ENCODE measurements around the gene GADL1. TPM values are rescaled to one million over a fixed set of nuclear protein-coding genes. Genes with fewer than 3 reads are reported as not detected.

Gene GADL1
- polyA plus RNA-seq, 3 donors from 2014 or later, result not detected

DNA sequence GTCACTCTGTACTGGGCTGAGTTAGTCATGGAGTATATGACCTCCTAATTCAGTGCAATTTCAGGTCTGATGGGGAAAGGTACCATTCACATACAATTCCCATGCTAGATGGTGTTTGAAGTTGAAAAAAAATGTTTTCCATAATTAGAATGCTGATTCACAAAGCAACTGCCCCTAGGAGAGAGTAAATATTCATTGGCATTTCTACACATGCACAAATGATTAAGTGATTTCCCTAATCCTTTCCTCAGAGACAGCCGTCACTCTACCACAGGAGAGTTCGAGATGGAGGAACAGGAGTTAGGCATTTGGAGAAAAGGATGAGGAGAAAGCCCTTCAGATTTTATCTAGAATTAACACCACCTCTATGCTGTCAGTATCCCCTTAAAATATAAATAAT lies 32.5 kb downstream of the GADL1 start:
- H3K4me1 Mint-ChIP-seq, result no peaks in the 10 kb centered on the region
- peaks cover 0 to 10% (median 1%) of the 10 kb centered on the region in 3 donors for H3K27me3 Mint-ChIP-seq (ENCODE audit: low read depth in 3 of 3)
- no peak overlapping the region for H3K4me3 Mint-ChIP-seq
- no peak for DNase-seq
- peaks cover 0 to 4% (median 0%) of the 10 kb centered on the region in 3 donors for H3K36me3 Mint-ChIP-seq
- peaks cover 0 to 1% (median 0%) of the 10 kb centered on the region in 6 donors for H3K9me3 Mint-ChIP-seq
- no peak overlapping the region for H3K27ac Mint-ChIP-seq

DNA sequence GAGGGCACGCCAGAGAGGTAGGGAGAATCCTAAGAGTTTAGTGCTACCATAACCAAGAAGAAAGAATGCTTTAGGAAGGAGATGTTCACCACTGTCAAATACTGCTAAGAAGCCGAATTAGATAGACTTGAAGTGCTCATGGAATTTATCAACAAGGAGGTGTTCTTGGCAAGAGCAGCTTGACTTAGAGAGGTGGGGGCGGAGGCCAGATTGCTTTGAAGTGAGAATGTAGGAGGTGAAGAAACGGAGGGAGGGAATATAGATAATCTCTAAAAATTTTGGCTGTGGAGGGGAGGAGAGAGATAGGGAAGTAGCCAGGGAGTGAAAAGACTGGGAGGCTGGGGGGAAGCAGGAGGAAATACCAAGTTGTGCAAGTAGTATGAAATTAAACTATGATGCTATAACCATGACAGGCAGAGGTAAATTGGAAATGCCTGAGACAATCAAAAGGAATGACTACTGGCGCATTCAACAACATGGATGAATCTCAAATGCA lies 35.5 kb downstream of the GADL1 start:
- Mint-ChIP-seq H3K27me3 (ENCODE audit: low read depth in 3 of 3) (peaks cover 0 to 5% (median 3%) of the 10 kb centered on the region in 3 donors), H3K27ac (no peak overlapping the region), H3K4me1 (no peaks in the 10 kb centered on the region), H3K36me3 (peaks cover 0 to 4% (median 0%) of the 10 kb centered on the region in 3 donors), H3K4me3 (no peak overlapping the region), H3K9me3 (no peaks in the 10 kb centered on the region)
- DNase-seq, result no peak

DNA sequence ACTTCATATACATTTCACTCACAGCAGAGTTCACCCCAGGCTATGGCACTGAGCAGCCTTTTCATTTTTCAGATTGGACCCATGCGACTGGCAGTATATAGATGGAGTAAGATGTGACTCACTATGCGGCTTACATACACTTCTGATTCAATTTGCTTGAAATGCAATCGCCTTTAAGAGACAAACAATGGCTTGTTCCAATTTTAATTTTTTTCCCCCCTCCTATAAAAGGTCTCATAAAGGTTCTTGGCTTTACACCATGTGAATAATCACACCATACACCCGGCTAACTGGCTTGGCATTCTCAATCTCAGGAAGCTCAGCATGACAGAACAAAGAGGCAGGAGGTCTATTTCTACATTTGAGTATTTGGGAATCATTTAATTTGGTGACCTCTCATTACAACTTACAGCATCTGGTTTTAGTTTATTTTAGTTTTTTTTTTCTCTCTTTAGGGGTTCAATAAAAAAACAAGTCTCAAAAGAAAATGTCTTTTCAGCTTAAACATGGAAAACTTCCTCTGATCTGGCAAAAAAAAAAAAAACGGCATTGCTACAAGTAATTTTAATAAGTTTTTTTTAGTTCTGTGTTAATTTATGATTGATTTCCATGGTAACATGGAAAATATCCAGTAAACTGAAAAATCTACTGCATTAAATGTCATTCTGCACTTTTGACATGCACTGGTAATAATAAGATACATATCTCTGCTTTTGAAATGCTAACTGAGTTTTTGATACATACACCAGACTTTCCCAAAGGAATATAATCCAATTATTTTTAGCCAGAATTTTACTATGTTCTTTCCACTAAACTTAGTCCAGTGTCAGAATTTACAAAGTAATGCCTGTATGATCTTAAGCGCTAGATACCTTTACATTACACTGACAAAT lies 38.8 kb downstream of the GADL1 start:
- Mint-ChIP-seq H3K36me3 (no peaks in the 10 kb centered on the region), H3K4me3 (no peak overlapping the region), H3K9me3 (no peaks in the 10 kb centered on the region), H3K27ac (no peak overlapping the region), H3K4me1 (no peaks in the 10 kb centered on the region), H3K27me3 (ENCODE audit: low read depth in 3 of 3) (peaks cover 0 to 2% (median 0%) of the 10 kb centered on the region in 3 donors)
- no peak for DNase-seq

DNA sequence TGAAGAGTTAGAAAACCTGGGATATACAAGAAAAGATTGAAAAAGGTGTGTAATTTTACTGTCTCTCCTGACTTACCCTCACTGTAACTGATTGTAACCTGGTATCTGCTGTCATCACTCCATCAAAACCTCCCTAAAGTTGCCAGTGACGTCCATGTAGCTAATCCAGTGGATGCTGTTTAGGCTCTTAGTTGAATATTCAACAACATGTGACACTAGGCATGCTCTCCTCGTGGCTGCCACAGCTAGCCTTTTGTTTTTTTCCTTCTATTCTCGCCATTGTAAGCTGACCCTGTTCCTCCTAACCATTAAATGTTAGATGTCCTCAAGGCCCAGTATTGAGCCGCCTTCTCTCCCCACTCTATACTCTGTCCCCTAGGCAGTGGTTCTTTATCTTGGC lies 41.6 kb downstream of the GADL1 start:
- H3K27me3 Mint-ChIP-seq (ENCODE audit: low read depth in 3 of 3), result peaks cover 0 to 3% (median 0%) of the 10 kb centered on the region in 3 donors
- no peaks in the 10 kb centered on the region for H3K36me3 Mint-ChIP-seq
- no peaks in the 10 kb centered on the region for H3K9me3 Mint-ChIP-seq
- no peak overlapping the region for H3K27ac Mint-ChIP-seq
- no peak for DNase-seq
- peaks cover 0 to 4% of the 10 kb centered on the region in 2 donors for H3K4me1 Mint-ChIP-seq
- H3K4me3 Mint-ChIP-seq, result no peak overlapping the region

DNA sequence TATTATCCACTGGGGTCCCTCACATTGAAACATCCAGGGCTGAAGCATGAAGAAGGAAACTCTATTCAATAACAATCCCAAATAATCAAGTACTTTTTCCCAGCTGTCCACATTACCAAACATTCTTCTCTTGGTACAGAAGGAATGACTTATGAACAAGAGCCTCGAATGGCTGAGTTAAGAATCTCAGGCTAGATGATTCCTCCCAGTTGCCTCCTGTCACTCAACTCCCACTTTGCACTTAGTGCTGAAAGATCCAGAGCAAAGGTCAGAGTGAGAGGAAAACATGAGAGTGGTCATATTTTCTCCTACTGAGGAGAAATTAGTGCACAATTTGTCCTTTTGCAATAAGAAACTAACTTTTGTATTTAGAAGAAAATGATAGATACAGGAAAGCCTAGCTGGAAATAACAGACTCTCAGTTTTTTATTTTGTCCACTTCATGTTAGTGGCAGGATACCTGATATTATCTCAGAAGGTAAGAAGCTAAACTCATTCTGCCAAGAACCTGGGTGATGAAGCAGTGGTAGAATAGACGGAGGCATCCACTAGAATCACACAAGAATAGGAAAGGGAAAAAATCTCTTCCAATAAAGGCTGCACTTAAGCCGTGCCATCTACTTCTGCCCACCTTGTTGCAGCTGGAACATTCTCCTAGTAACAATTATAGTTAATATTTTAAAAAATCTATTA lies 46.2 kb downstream of the GADL1 start:
- H3K27me3 Mint-ChIP-seq (ENCODE audit: low read depth in 3 of 3), result peaks cover 1 to 2% (median 2%) of the 10 kb centered on the region in 3 donors
- H3K27ac Mint-ChIP-seq, result no peak overlapping the region
- H3K4me3 Mint-ChIP-seq, result no peak overlapping the region
- peaks cover 0 to 9% of the 10 kb centered on the region in 2 donors for H3K4me1 Mint-ChIP-seq
- H3K9me3 Mint-ChIP-seq, result no peaks in the 10 kb centered on the region
- no peaks in the 10 kb centered on the region for H3K36me3 Mint-ChIP-seq
- no peak for DNase-seq

DNA sequence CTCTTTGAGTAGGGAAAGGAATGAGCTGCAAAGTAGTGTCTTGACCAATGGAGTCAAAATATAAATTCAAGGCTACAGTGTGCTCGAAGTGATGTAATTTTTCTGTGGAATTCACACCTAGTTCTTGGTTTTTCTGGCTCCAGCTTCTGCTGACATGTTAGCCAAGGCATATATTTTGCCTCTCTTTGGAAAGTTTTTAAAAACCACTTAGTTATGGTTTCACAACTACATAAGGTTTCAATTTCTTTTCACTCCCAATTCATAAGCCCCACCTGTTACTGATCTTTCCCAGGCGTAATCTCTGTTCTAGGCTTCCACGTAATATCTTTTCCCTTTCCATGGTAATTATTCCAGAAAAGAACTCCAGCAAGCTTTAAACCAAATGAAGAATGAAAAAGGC lies 46.9 kb downstream of the GADL1 start:
- Mint-ChIP-seq H3K36me3 (no peaks in the 10 kb centered on the region), H3K27me3 (ENCODE audit: low read depth in 3 of 3) (peaks cover 1 to 2% (median 2%) of the 10 kb centered on the region in 3 donors), H3K27ac (no peak overlapping the region), H3K9me3 (no peaks in the 10 kb centered on the region), H3K4me1 (peaks cover 0 to 9% of the 10 kb centered on the region in 2 donors), H3K4me3 (no peak overlapping the region)
- DNase-seq, result no peak

DNA sequence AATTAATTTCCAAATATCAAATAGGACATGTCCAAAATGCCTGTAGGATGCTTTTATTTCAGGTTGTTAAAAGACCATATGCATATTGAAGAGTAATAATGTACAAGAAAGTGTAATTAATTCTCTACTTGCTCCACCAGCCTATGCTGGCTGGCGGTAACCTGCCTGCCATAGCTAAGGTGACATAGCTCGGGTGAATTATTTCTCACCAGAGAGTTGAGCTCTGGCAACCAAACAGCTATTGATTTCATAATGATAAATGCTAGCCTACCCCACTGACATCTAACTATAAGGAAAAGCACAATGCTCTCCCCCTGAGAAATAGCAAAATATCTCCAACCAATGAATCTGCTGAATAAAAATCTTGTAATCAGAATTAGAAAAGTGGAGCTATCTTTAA lies 48.9 kb downstream of the GADL1 start:
- peaks cover 1 to 6% (median 2%) of the 10 kb centered on the region in 3 donors for H3K27me3 Mint-ChIP-seq (ENCODE audit: low read depth in 3 of 3)
- peaks cover 0 to 9% of the 10 kb centered on the region in 2 donors for H3K4me1 Mint-ChIP-seq

DNA sequence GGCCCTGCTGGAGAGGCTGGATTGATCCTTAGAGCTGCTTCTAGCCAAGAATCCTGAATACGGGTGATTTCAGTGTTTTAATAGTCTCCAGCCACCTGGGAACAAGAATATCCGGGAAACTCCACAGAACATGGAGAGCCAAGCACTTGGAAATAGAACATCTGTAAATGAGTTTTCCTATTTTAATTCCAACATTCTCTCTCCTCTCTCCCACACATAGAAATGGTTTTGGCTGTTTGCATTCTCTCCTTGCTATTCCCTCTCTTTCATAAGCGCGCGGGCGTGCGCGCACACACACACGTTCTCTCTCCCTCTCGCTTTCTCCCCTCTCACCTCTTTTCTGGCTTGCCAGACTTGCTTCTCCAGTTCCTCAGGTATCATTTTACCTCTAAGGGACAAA lies 50.6 kb downstream of the GADL1 start:
- no peak for DNase-seq
- Mint-ChIP-seq H3K4me1 (peaks cover 0 to 9% of the 10 kb centered on the region in 2 donors), H3K27me3 (ENCODE audit: low read depth in 3 of 3) (peaks cover 1 to 6% (median 6%) of the 10 kb centered on the region in 3 donors), H3K4me3 (no peak overlapping the region), H3K36me3 (peaks cover 0 to 3% (median 0%) of the 10 kb centered on the region in 3 donors), H3K9me3 (peaks cover 0 to 2% (median 0%) of the 10 kb centered on the region in 6 donors), H3K27ac (no peak overlapping the region)

More for the DNA sequence above, 48.9 kb downstream of the GADL1 start:
- H3K4me3 Mint-ChIP-seq, result no peak overlapping the region
- peaks cover 0 to 3% (median 0%) of the 10 kb centered on the region in 3 donors for H3K36me3 Mint-ChIP-seq
- H3K27ac Mint-ChIP-seq, result no peak overlapping the region
- H3K9me3 Mint-ChIP-seq, result peaks cover 0 to 2% (median 0%) of the 10 kb centered on the region in 6 donors
- no peak for DNase-seq

DNA sequence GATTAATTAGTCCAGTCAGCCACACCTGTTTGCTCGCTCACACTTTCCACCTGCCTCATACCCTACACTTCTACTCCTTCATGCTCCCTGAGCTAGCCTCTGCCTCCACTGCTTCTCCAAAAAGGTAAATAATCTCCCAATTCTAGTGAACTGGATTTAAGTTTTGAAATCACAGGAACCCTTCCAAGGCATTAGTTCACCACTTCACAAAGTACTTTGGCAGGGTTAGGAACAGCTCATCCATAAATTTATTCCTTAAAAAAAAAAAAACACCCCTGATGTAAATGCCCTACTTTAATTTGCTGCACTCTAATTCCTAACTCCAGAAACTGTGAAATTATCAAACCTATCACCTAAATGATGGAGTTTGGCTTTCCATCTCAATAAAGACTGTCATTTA lies 58.3 kb downstream of the GADL1 start:
- Mint-ChIP-seq H3K36me3 (no peaks in the 10 kb centered on the region), H3K4me3 (no peak overlapping the region), H3K4me1 (no peaks in the 10 kb centered on the region), H3K9me3 (no peaks in the 10 kb centered on the region), H3K27ac (no peak overlapping the region), H3K27me3 (ENCODE audit: low read depth in 3 of 3) (peaks cover 2 to 8% (median 4%) of the 10 kb centered on the region in 3 donors)
- no peak for DNase-seq

DNA sequence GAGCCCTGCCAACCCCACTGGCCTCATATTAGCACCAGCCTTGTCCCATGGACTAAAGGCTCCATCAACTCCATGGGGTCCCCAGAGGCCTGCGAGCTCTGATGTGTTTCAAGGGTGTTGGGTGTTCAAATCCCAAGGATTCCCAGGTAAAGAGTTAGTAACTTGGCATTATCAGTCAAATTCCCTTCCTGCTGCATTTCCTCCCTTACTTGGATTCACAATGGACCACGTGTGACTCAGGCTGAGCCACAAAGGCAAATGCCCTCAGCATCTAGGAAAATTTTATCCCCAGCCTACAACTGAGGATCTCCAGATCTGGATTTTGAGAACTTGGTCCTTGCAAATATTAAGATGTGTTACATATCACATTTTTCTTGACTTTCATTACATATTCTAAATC lies 58.8 kb downstream of the GADL1 start:
- H3K36me3 Mint-ChIP-seq, result no peaks in the 10 kb centered on the region

DNA sequence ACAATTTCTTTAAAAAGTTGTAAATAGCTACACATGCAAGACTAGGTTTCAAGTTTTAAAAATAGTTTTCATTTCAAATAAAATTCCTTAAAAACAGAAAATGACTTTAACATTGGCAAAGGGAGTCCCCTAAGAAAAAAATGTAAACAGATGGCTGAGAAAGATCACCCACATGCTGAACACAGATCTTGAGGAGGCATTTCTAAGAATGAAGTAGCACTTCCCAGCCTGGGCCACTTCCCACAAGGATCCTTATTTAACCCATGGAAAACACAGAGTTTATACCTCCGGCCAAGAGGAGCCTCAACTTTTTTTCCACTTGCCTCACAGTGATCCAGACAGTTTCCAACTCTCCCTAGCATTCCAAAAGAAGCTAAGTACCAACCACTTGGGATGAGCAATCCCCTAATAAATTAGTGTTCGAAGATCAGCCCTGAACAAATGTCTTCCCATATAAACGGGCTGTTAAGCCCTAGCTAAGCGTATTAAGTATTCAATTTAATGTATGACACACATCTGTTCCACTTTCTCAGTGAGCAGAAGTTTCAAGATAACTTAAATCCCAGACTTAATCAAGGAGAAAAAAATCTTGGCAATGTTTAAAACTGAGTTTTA lies 61.4 kb downstream of the GADL1 start:
- Mint-ChIP-seq H3K4me1 (no peaks in the 10 kb centered on the region), H3K27ac (no peak overlapping the region), H3K9me3 (no peaks in the 10 kb centered on the region), H3K4me3 (no peak overlapping the region), H3K27me3 (ENCODE audit: low read depth in 3 of 3) (peaks cover 2 to 5% (median 4%) of the 10 kb centered on the region in 3 donors), H3K36me3 (no peaks in the 10 kb centered on the region)
- DNase-seq, result no peak

More for the DNA sequence above, 58.8 kb downstream of the GADL1 start:
- DNase-seq, result no peak
- no peak overlapping the region for H3K27ac Mint-ChIP-seq
- H3K4me1 Mint-ChIP-seq, result no peaks in the 10 kb centered on the region
- peaks cover 2 to 8% (median 4%) of the 10 kb centered on the region in 3 donors for H3K27me3 Mint-ChIP-seq (ENCODE audit: low read depth in 3 of 3)
- H3K4me3 Mint-ChIP-seq, result no peak overlapping the region
- H3K9me3 Mint-ChIP-seq, result no peaks in the 10 kb centered on the region

DNA sequence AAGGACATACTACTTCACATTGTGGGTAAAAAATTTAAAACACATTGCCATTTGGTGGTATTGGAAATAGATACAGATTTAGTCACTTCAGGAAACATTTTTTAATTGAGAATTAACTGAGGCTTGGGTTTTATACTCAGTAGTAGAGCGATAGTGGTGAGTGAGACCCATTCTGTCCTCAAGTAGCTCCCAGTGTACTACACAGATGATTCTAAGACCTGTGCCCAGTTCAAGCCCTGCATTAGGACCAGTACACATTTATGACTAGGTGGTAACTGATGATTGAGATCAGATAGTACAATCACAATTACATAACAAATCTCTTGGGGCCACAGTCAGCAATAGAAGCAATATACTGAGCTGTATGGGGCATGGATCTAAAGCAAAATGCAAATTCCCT lies 67.4 kb downstream of the GADL1 start:
- Mint-ChIP-seq H3K27me3 (ENCODE audit: low read depth in 3 of 3) (peaks cover 0 to 3% (median 3%) of the 10 kb centered on the region in 3 donors), H3K4me1 (no peaks in the 10 kb centered on the region), H3K4me3 (no peak overlapping the region), H3K27ac (no peak overlapping the region), H3K9me3 (no peaks in the 10 kb centered on the region), H3K36me3 (no peaks in the 10 kb centered on the region)
- no peak for DNase-seq

DNA sequence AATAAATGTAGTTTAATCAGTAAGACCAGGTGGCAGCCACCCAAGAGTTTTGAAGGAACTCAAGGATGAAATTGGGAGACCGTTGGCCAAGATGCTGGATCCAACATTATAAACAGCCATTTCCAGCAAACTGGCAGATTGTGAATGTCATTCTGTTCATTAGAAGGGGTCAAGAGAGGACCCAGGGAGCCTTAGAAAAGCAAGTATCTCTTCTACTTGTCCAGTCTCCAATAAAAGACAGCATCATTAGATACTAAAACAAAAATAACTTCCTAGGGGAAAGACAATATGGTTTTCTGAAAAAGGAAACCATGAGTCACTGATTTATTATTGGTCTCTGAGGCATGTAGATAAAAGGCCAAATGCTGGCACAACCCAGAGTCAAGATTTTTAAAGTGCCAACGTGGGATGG lies 67.9 kb downstream of the GADL1 start:
- H3K9me3 Mint-ChIP-seq, result no peaks in the 10 kb centered on the region
- no peaks in the 10 kb centered on the region for H3K4me1 Mint-ChIP-seq
- H3K4me3 Mint-ChIP-seq, result no peak overlapping the region
- DNase-seq, result no peak
- no peak overlapping the region for H3K27ac Mint-ChIP-seq
- no peaks in the 10 kb centered on the region for H3K36me3 Mint-ChIP-seq
- peaks cover 0 to 3% (median 3%) of the 10 kb centered on the region in 3 donors for H3K27me3 Mint-ChIP-seq (ENCODE audit: low read depth in 3 of 3)

Data from immature natural killer cell (primary cell).